Inflammatory macrophage treated with lipopolysaccharide for 4 hours (primary cell): ENCODE measurements around the gene MLX.
"Not testable (repeated sequence)": the region's sequence is repeated elsewhere in the genome, so short reads cannot be mapped to it uniquely, and the experiment has no call there.

ENCODE experiments used
- DNase-seq: peaks from one replicate; pipeline ENCODE4 v3.0.0-alpha.2; 2020

The MLX gene

GRCh38 chr17:42555961-42556617, 10.8 kb upstream of the MLX start:
- DNase-seq = not testable (repeated sequence)

GRCh38 chr17:42559075-42559474, 7.8 kb upstream of the MLX start:
- DNase-seq = no peak

GRCh38 chr17:42560246-42560645, 6.7 kb upstream of the MLX start:
- no peak for DNase-seq

GRCh38 chr17:42561897-42562387, 5.0 kb upstream of the MLX start, which contains the start of gene COASY:
Gene COASY (plus strand): TSS chr17:42562148. CDS start chr17:42562623, 475 bp downstream.
- DNase-seq = peak; percentile 98

GRCh38 chr17:42562388-42563142, 4.3 kb upstream of the MLX start:
- peak; percentile 20 for DNase-seq

GRCh38 chr17:42563143-42563509, 3.8 kb upstream of the MLX start:
- DNase-seq = no peak

GRCh38 chr17:42563543-42563942, 3.4 kb upstream of the MLX start:
- no peak for DNase-seq

GRCh38 chr17:42563950-42564349, 3.0 kb upstream of the MLX start:
- no peak for DNase-seq

GRCh38 chr17:42564815-42565522, 1.9 kb upstream of the MLX start:
- no peak for DNase-seq

- no peak for DNase-seq
Observed at GRCh38 chr17:42565523-42566214, 1.2 kb upstream of the MLX start.

- no peak for DNase-seq
Observed at GRCh38 chr17:42566215-42566882, 551 bp upstream of the MLX start.

- no peak for DNase-seq
Observed at GRCh38 chr17:42568341-42569111, 1.6 kb downstream of the MLX start.

- DNase-seq = no peak
Observed at GRCh38 chr17:42571435-42572225, 4.7 kb downstream of the MLX start.

GRCh38 chr17:42573095-42573494, 6.2 kb downstream of the MLX start:
- no peak for DNase-seq

- no peak for DNase-seq
Observed at GRCh38 chr17:42574463-42574862, 7.6 kb downstream of the MLX start.

GRCh38 chr17:42577140-42577531, 10.2 kb downstream of the MLX start:
- no peak for DNase-seq

GRCh38 chr17:42577532-42578281, 10.8 kb downstream of the MLX start, which contains the start of gene PSMC3IP:
Gene PSMC3IP (minus strand): TSS chr17:42577729. CDS start chr17:42577686, 43 bp downstream.
- DNase-seq = peak; percentile 99

- peak; percentile 72 for DNase-seq
Observed at GRCh38 chr17:42578282-42578869, 11.5 kb downstream of the MLX start.

- peak; percentile 34 for DNase-seq
Observed at GRCh38 chr17:42579794-42580551, 13.1 kb downstream of the MLX start.
